CD4-positive, alpha-beta T cell treated with Interleukin-15 for 1 hour (primary cell): ENCODE results near the gene SAP30BP.

Source experiments
- DNase-seq: peaks from one replicate; pipeline ENCODE4 v3.0.0-alpha.2; 2020

SAP30BP gene

GRCh38 chr17:75650874-75651273 is 16.3 kb upstream of the SAP30BP start:
- DNase-seq: no peak

- DNase-seq: no peak
Measured at GRCh38 chr17:75652341-75652740, 14.8 kb upstream of the SAP30BP start.

- no peak for DNase-seq
Measured at GRCh38 chr17:75652934-75653549, 14.1 kb upstream of the SAP30BP start.

- DNase-seq: no peak
Measured at GRCh38 chr17:75654176-75654575, 13.0 kb upstream of the SAP30BP start.

GRCh38 chr17:75658237-75658636 is 8.9 kb upstream of the SAP30BP start:
- DNase-seq: no peak

DNA sequence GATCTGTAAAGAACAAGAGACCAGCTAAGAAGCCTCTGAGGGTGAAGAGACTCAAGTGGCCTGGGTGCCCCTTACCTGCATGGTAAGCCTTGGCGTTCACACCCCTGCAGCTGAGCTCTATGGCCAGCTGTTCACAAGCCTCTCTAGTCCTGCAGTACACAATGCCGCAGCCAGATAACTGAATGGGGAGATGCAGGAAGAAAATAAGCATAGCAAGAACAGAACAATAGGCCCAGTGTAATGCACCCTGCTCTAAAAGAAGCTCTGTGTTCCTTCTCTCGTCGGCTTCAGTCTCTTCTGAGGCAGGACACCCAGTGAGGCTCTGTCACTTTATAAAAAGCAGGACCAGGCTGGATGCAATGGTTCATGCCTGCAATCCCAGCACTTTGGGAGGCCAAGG is 5.6 kb upstream of the SAP30BP start:
- DNase-seq: no peak

- DNase-seq: no peak
Measured at GRCh38 chr17:75662511-75662910, 4.6 kb upstream of the SAP30BP start.

GRCh38 chr17:75664099-75664549 is 3.0 kb upstream of the SAP30BP start:
- DNase-seq: peak; percentile 48

DNA sequence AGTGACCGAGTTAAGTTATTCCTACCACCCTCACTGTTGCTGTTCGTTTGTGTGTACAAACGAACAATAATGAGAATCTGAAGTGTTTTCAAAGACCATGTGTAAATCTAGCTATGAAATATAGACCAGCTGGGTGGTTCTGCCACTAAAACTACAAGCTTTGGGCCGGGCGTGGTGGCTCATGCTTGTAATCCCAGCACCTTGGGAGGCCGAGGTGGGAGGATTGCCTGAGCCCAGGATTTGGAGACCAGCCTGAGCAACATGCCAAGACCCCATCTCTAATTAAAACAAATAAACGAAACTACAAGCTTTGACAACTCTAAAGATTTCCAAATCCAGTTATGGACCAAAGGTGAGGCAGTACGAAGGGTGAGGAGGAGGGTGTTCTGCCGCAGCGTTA is 1.2 kb upstream of the SAP30BP start:
- DNase-seq: no peak

GRCh38 chr17:75667825-75668224 is 687 bp downstream of the SAP30BP start:
- DNase-seq: no peak

DNA sequence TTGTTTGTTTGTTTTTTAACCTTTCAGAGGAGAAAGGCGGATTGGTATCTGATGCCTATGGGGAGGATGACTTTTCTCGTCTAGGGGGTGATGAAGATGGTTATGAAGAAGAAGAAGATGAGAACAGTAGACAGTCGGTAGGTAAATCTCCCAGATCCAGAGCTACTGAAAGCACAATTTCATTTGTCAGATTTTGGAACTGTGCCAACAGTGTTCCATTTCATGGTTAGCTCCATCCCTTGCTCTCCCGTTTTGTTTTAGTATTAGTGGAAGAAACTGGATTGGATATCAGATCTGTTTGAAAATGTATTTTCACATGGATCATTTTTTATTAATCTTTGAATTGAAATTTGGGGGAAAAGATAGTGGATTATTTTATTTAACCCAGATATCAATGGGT is 1.4 kb downstream of the SAP30BP start:
- DNase-seq: no peak

DNA sequence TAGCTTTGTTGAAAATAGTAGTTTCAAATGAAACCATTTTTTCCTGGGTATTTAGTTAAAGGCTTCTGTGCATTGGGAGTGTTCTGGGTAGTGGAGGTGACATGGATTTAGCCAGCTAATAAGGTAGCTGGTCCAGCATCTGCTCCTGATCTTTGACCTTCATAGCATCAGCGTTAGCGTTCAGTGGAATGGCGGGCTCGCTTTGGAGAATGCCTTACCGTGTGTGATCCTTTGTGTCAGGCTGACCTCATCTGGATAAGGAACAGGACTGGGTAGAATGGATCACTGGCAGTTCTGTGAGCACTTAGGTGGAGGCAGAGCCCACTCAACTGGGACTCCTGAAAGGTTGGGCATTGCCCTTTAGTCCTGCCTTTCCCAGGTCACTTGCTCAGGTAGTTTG is 3.7 kb downstream of the SAP30BP start:
- DNase-seq: no peak

DNA sequence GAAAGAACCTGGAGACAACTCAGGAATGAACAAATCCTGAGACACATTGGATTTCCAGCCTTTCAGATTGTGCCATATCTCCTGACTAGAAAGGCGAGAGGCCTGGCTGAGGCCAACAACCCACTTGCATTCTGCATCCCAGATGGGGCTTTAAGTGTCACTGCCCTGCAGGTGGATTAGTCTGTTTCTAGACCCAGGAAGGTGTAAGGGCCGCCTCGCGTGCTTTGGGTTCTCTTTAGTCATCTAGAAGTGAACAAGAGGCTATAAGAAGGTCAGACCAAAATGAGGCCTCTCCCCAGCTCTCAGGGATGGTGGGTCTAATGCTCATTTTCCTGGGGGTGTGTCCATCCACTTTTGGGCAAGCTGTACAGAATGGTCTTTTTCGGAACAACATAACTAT is 4.9 kb downstream of the SAP30BP start:
- no peak for DNase-seq

DNA sequence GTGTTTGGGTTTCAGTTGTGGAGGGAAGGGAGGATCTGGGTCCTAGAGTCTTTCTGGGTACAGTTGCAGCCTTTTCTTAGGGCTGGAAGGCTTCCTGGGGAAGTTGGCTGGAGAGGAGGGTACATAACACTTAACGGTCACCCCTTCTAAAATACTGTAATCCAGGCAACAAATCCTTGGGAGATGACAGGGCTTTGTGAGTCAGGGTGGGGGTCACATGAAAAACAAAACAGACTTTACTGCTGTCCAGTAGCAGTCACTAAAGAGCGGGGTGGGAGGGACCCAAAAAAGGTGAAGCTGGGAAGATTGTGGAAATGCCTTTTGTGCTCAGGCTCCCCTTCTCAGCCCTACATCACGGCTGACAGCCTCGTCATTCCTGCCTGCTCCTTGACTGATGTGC is 6.3 kb downstream of the SAP30BP start:
- DNase-seq: no peak

GRCh38 chr17:75676461-75676860 is 9.3 kb downstream of the SAP30BP start:
- no peak for DNase-seq

- no peak for DNase-seq
Measured at GRCh38 chr17:75679706-75680211, 12.6 kb downstream of the SAP30BP start.

- DNase-seq: no peak
Measured at GRCh38 chr17:75680431-75680830, 13.3 kb downstream of the SAP30BP start.

DNA sequence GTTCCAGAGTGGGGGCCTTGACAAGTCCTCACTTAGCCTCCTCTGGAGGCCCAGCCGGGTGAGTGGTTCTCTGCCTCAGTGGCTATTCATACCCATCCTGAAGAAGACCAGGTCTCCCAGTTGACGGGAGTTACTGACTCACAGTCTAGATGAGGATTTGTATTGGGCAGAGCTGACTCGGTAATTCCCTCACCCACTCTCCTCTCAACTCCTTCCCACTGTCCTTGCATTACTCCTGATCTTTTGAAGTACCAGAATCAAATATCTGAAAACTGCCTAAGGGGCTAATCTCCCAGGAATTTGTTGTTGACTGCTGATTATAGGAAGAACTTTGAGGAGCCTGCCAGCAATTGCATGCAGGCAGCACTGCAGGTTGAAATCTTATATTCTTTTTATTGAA is 14.2 kb downstream of the SAP30BP start:
- no peak for DNase-seq

DNA sequence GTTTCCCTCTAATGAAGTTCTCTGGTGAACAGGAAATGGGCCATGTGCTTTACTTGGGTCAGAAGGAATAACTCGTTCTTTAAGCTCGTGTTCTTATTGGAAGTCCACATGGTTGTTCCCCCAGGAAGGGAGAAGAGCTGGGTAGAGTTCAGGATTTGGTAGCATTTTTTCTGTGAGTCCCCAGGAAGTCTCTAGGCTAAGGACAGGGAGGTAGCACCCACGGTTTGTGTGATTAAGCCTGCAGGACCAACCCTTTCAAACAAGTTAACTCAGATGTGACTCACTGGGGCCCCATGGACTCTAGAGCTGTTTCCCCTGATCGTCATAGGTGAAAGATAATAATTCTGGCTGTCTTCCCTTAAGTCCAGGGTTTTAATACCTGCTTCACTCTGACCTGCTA is 16.4 kb downstream of the SAP30BP start:
- no peak for DNase-seq

GRCh38 chr17:75684249-75684648 is 17.1 kb downstream of the SAP30BP start:
- DNase-seq: no peak

GRCh38 chr17:75684924-75685323 is 17.8 kb downstream of the SAP30BP start:
- DNase-seq: no peak

GRCh38 chr17:75685499-75685898 is 18.4 kb downstream of the SAP30BP start:
- DNase-seq: no peak

DNA sequence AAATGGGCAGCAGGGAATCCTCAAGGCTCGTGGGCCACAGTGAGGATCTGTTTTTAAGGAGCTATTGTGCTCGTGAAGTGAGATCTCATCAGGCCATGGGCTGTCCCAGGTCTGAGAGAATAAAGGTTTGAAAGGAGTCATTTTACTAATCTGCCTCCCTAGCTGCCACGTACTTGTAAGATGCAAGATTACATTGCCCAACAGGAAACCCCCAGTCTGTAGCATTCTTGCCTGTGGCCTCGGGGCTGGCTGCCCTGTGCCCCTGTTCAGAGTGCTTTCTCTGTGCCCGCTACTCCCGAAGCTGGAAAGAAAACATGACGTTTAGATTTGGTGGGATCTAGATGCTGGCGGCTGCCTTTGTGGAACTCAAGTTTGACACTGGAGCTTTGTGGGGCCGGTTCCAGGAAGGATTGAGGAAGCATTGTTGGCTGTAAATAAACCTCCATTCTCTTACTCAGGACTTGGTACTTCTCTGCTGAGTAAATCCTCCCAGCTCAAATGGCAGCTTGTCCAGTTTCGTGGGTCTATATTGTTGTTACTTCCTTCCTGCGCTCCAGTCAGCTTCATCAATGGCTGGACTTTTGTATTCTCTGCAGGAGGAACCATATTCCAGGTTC is 21.2 kb downstream of the SAP30BP start:
- no peak for DNase-seq

- peak; percentile 55 for DNase-seq
Measured at GRCh38 chr17:75689441-75689873, 22.3 kb downstream of the SAP30BP start.

DNA sequence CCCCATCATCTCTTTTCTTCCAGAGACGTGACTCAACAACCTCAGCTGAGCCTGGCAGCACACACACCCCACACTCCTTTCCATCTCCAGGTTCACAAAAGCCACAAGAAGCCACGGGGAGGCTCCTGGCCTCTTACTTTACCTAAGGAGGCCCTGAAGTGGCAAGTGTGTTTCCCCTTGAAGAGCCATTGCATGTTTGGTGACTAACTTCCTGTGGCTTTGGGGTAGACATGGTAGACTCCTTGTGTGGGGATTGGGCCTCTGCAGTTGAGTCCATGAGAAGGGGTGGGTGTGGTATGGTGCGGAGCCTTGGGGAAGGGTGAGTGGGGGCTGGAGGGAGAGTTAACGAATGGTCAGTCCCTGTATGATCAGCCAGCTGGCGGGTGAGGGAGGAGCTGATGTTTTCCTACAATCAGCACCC is 24.2 kb downstream of the SAP30BP start:
- no peak for DNase-seq
